Measurements from ENCODE around the gene FLCN. TPM values are rescaled to one million over a fixed set of nuclear protein-coding genes. Genes with fewer than 3 reads are reported as not detected.
"Not testable (repeated sequence)": the region's sequence is repeated elsewhere in the genome, so short reads cannot be mapped to it uniquely, and the experiment has no call there.

FLCN gene
- total and polyA plus RNA-seq, 3 donors from 2014 or later = 47.9 to 159 (median 129) TPM

- peak overlapping the region; percentile 1 to 75 for H3K27ac ChIP-seq
- H3K36me3 ChIP-seq (ENCODE audit: low read depth, missing control alignments) = no peaks in the 10 kb centered on the region
- DNase-seq = no peak
- H3K9me3 ChIP-seq = no peaks in the 10 kb centered on the region
- TF ChIP-seq CTCF (IDR thresholded peaks at IDR 0.05) = no peak
- no peak for TF ChIP-seq POLR2A (IDR thresholded peaks at IDR 0.05)
- 46 to 55% methylated on average over 7 of the region's 7 CpGs for WGBS, 2 donors
- H3K27me3 ChIP-seq = no peaks in the 10 kb centered on the region
- peaks cover 38% of the 10 kb centered on the region for H3K4me1 ChIP-seq
- no peak overlapping the region for H3K4me3 ChIP-seq
- intact Hi-C loops (cut with DNase I; ENCODE audit: low total_unique reads) = no loop called here
These were observed 36.7 kb downstream of the FLCN start for GRCh38 chr17:17200311-17200710.

- 100% methylated on average over 1 of the region's 1 CpG for WGBS, 2 donors
- TF ChIP-seq CTCF (IDR thresholded peaks at IDR 0.05) = no peak
- no peak for TF ChIP-seq POLR2A (IDR thresholded peaks at IDR 0.05)
- no peaks in the 10 kb centered on the region for H3K36me3 ChIP-seq (ENCODE audit: low read depth, missing control alignments)
- H3K4me1 ChIP-seq = peaks cover 31% of the 10 kb centered on the region
- H3K27me3 ChIP-seq = no peaks in the 10 kb centered on the region
- intact Hi-C loops (cut with DNase I; ENCODE audit: low total_unique reads) = no loop called here
- no peaks in the 10 kb centered on the region for H3K9me3 ChIP-seq
- no peak overlapping the region for H3K4me3 ChIP-seq
- no peak overlapping the region for H3K27ac ChIP-seq
- DNase-seq = no peak
These were observed 38.7 kb downstream of the FLCN start for GRCh38 chr17:17198281-17198680.

GRCh38 chr17:17196776-17197175, 40.2 kb downstream of the FLCN start:
- Histone ChIP-seq H3K4me3 (no peak overlapping the region), H3K27ac (no peak overlapping the region), H3K4me1 (peaks cover 26% of the 10 kb centered on the region), H3K9me3 (no peaks in the 10 kb centered on the region), H3K36me3 (ENCODE audit: low read depth, missing control alignments) (no peaks in the 10 kb centered on the region), H3K27me3 (no peaks in the 10 kb centered on the region)
- DNase-seq = no peak
- no peak for TF ChIP-seq POLR2A (IDR thresholded peaks at IDR 0.05)
- no peak for TF ChIP-seq CTCF (IDR thresholded peaks at IDR 0.05)
- intact Hi-C loops (cut with DNase I; ENCODE audit: low total_unique reads) = no loop called here

- DNase-seq; intact Hi-C loops (cut with DNase I; ENCODE audit: low total_unique reads); H3K27me3 ChIP-seq; H3K4me3 ChIP-seq; H3K27ac ChIP-seq; H3K9me3 ChIP-seq; H3K36me3 ChIP-seq (ENCODE audit: low read depth, missing control alignments): not testable (repeated sequence)
- H3K4me1 ChIP-seq = peaks cover 29% of the 10 kb centered on the region
- WGBS, 2 donors = 91 to 95% methylated on average over 5 of the region's 5 CpGs
These were observed 41.5 kb downstream of the FLCN start for GRCh38 chr17:17195466-17195865.

- WGBS, 2 donors = 45 to 49% methylated on average over 10 of the region's 10 CpGs
- peak overlapping the region; percentile 14 to 67 for H3K27ac ChIP-seq
- no peak for DNase-seq
- H3K4me3 ChIP-seq = no peak overlapping the region
- H3K9me3 ChIP-seq = no peaks in the 10 kb centered on the region
- TF ChIP-seq POLR2A (IDR thresholded peaks at IDR 0.05) (no peak), CTCF (IDR thresholded peaks at IDR 0.05) (no peak)
- no peaks in the 10 kb centered on the region for H3K36me3 ChIP-seq (ENCODE audit: low read depth, missing control alignments)
- no peaks in the 10 kb centered on the region for H3K27me3 ChIP-seq
- peaks cover 27% of the 10 kb centered on the region for H3K4me1 ChIP-seq
- intact Hi-C loops (cut with DNase I; ENCODE audit: low total_unique reads) = no loop called here
These were observed 45.0 kb downstream of the FLCN start for GRCh38 chr17:17191961-17192381.

All from testis (tissue), 3 donors.